GM15510 (cell line): ENCODE measurements around the gene MED19.

ENCODE experiments used
- POLR2A ChIP-seq: IDR thresholded peaks from 3 replicates; pipeline ENCODE4 v1.6.1; 2011; ENCODE audit warnings: borderline replicate concordance; ENCODE audit not compliant: insufficient read length; ENCODE audit errors: extremely low read depth

Gene MED19, protein sequence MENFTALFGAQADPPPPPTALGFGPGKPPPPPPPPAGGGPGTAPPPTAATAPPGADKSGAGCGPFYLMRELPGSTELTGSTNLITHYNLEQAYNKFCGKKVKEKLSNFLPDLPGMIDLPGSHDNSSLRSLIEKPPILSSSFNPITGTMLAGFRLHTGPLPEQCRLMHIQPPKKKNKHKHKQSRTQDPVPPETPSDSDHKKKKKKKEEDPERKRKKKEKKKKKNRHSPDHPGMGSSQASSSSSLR

GRCh38 chr11:57711414-57712255, at the start of gene MED19:
TSS of gene MED19 (minus strand) at chr11:57712215. CDS start at chr11:57712179, 36 bp downstream.
- TF ChIP-seq POLR2A: peak; percentile 36

DNA sequence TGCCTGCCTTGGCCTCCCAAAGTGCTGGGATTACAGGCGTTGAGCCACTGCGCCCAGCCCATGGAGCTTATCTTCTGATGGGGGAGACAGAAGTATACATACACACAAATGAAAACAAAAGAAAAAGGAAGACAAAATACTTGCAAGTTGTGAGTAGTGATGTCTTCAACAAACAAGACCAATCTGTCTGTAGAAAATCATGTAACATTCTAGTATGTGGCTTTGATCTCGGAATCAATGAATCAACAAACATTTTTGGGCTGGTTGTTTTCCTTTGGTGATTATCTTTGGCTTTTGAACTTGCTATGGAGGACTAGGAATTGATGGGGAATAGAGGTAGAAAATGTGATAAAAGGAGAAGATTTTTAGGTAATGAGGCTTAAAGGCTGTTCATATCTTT, 46.2 kb upstream of the MED19 start:
- TF ChIP-seq POLR2A: no peak

DNA sequence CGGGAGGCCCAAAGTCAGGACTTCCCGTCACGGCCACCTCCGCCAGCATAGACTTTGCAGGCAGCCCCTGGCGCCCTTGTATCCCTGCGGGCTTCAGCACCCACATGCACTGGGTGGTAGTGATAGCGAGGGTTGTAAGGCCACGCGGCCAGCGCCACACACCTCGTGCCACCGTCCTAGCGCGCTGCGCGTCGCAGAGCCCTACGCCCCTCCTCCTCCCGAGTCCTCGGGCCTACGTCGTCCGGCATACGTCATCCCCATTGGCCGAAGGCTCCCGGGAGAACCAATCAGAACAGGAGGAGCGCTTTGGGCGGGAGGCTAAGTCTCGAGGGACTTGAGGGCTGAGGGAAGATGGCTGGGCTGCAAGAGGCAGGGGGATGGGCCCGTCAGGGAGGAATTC, 40.9 kb upstream of the MED19 start:
- no peak for TF ChIP-seq POLR2A

DNA sequence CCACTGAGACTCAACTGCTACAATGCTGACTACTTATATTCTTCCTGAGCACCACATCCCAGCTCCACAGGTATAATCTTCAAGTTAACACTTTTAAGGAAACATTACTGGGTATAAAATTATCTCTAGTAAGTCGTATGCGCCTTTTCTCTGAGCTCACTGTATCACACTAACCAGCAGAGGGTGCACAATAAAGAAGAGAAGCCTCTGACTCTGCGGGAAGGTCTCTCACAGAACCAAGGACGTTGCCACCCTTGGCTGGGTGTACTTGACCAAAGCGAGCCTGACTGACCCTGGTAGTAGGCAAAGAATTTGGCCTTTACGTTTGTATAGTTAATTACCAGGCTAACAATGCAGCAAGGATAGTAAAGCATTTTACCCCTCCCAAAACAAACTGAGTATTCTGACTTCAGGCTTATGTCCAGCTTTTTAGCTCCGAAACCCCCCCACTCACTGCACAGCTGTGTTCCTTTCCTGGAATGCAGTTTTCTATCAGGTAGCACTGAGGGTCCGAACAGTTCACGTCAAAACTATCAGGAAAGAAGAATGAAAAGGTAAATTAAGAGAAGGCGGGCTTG, 39.8 kb upstream of the MED19 start, which contains the start of gene BTBD18:
Gene BTBD18 (minus strand): TSS at position 144 of the 578 bp plus-strand sequence. CDS start 631 bp downstream, outside the sequence.
- TF ChIP-seq POLR2A: no peak

DNA sequence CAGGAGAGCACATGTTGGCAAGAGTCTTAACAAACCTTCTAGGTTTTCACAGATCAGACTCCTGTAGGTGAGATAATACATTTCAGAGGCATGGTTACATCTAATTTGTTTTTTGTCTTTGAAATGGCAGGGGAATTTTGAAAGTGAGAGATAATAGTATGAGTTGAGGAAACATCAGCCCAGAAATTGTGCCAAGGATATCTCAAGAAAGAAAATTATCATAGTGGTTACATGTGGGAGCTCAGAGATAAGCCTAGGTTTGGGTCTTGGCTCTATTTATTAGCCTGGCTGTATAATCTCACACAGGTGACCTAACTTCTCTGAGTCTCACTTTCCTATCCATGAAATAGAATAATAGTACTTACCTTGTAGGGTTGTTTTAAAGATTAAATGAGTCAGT, 39.2 kb upstream of the MED19 start:
- no peak for TF ChIP-seq POLR2A

GRCh38 chr11:57746920-57747319, 34.9 kb upstream of the MED19 start:
- no peak for TF ChIP-seq POLR2A

GRCh38 chr11:57745206-57745605, 33.2 kb upstream of the MED19 start:
- TF ChIP-seq POLR2A: no peak

DNA sequence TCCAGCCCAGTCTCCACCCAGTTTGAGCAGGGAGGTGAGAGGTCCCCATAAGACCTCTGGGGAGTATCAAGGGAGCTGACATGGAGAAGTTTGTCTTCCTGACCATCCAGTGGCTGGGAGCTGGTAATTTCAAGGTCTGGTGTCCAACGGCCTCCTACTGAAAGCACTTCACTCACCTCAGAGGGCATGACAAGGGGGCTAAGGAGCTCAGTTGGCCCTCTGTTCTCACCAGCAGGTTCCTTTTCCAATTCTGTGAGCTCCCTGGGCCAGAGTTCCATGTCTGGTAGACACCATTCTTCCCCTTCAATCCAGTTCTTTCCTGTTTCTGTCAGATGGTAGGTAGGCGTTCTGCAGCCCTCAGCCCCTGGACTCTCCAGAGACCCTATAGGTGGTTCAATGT, 32.3 kb upstream of the MED19 start:
- no peak for TF ChIP-seq POLR2A

- no peak for TF ChIP-seq POLR2A
Observed at GRCh38 chr11:57742087-57742452, 30.1 kb upstream of the MED19 start.

GRCh38 chr11:57741132-57742086, 29.4 kb upstream of the MED19 start, which contains the start of gene SELENOH:
TSS of gene SELENOH (plus strand) at chr11:57741491. CDS start at chr11:57741596, 105 bp downstream.
- TF ChIP-seq POLR2A: peak; percentile 85

DNA sequence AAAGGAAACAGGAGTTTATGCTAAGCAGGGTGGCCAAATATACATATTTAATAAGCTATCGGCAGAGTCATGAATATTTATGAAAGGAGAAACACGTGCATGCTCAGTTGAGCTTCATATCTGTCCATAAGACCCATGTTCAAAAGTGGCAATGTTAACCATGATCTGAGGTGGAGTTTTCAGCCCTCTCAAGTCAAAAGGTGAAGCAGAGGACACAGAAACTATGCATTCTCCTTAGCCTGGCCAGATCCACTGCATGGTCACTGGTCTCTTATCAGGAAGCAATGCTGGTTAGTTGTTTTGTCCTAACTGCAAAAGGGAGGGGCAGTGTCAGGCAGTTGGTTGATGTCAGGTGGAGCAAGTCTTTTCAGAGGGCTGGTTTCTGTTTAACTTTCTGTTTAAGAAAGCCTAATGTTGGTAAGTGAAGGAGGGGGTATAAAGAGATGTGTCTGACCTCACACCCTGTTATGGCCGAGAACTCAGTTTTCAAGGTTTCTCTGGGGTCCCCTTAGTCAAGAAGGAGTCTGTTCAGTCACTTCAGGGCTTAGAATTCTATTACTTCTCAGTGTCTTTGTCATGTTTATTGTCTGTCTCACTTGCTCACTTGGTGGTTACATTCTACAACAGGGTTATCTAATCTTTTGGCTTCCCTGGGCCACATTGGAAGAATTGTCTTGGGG, 23.7 kb upstream of the MED19 start:
- TF ChIP-seq POLR2A: no peak

GRCh38 chr11:57732661-57733060, 20.6 kb upstream of the MED19 start:
- no peak for TF ChIP-seq POLR2A

DNA sequence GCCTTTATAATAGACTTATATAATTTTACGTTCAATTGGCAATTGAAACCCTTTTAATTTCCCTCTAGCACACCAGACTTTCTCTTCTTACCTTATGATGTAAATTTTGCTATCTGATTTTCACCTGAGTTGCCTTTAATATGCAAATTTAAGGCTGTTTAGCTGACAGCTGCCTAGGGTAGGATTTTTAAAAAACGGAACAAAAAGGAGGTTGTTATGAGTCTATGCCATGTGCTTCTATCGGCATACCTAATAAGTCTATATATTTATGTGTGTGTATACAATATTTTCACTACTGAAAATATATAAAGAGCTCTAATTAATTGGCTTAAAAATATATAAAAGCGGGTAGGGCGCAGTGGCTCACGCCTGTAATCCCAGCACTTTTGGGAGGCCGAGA, 17.5 kb upstream of the MED19 start:
- TF ChIP-seq POLR2A: no peak

- no peak for TF ChIP-seq POLR2A
Observed at GRCh38 chr11:57728829-57729228, 16.8 kb upstream of the MED19 start.
